Neural crest cell (in vitro differentiated cells): ENCODE measurements around the gene NPRL2. TPM values are rescaled to one million over a fixed set of nuclear protein-coding genes. Genes with fewer than 3 reads are reported as not detected.
A peak's percentile ranks its signal among the peaks of the same experiment; 100 is the strongest.
"Not testable (repeated sequence)": the region's sequence is repeated elsewhere in the genome, so short reads cannot be mapped to it uniquely, and the experiment has no call there.

Experiments used
- DNase-seq: peaks from one replicate; pipeline ENCODE4 v3.0.0; 2021; ENCODE audit warnings: low read depth, mixed read lengths, low spot score
- H3K27ac Mint-ChIP-seq: one replicate; pipeline ENCODE4 v1.8.0; 2021; ENCODE audit warnings: mild to moderate bottlenecking, mixed read lengths; ENCODE audit not compliant: unreplicated experiment
- H3K27me3 Mint-ChIP-seq: 2 replicates; pipeline ENCODE4 v1.8.0; 2021; ENCODE audit warnings: low read depth, mild to moderate bottlenecking, mixed read lengths
- H3K36me3 Mint-ChIP-seq: 2 replicates; pipeline ENCODE4 v1.8.0; 2021; ENCODE audit warnings: low read depth, mild to moderate bottlenecking, mixed read lengths
- H3K4me1 Mint-ChIP-seq: 2 replicates; pipeline ENCODE4 v1.8.0; 2021; ENCODE audit warnings: mixed read lengths
- H3K4me3 Mint-ChIP-seq: one replicate; pipeline ENCODE4 v1.8.0; 2021; ENCODE audit warnings: mild to moderate bottlenecking, mixed read lengths
- H3K9me3 Mint-ChIP-seq: 2 replicates; pipeline ENCODE4 v1.8.0; 2021; ENCODE audit warnings: mixed read lengths
- CTCF ChIP-seq: fragments of 200-600 bp; sonication (generic); conservative IDR thresholded peaks from 2 replicates; pipeline ENCODE4 v1.5.0; 2021; ENCODE audit warnings: antibody characterized with exemption, mild to moderate bottlenecking
- total RNA-seq: library from RNA; stranded (reverse); gene quantifications from 2 replicates; pipeline ENCODE4 v1.2.1, GENCODE V29; 2021

Gene NPRL2
- total RNA-seq, 1 donor from 2014 or later = 30.6 TPM

GRCh38 chr3:50317300-50317699, 33.3 kb downstream of the NPRL2 start:
- peaks cover 33% of the 10 kb centered on the region for H3K4me1 Mint-ChIP-seq
- DNase-seq = no peak
- H3K4me3 Mint-ChIP-seq = peak overlapping the region; percentile 61
- peaks cover 32% of the 10 kb centered on the region for H3K36me3 Mint-ChIP-seq
- H3K27ac Mint-ChIP-seq = no peak overlapping the region
- H3K9me3 Mint-ChIP-seq = no peaks in the 10 kb centered on the region
- H3K27me3 Mint-ChIP-seq = no peaks in the 10 kb centered on the region
- no peak for TF ChIP-seq CTCF

DNA sequence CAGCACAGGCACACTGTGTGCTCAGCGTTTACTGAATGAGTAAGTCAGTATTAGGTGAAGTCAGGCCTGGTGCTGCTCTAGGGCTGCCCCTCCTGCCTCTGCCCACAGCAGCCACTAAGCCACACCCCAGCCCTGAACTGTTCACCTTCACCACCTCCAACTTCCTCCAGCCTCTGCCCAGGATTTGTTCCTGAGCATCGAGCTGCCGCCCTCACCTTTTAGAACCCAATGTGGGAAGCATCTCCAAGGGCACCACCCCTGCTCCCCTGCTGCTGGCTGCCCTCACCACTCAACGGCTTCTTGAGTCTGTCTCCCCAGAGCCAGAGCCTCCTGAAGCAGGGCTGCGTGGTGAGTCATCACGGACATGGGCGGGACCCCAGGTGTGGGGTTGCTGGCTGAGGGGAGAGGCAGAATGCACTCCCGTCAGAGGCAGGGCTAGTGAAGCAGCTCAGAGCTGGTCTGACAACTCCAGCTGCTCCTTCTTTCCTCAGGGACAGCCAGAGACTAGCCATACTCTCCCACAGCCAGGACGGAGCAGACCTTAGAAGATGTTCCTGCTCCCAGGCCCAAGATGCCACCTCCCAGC, 33.8 kb downstream of the NPRL2 start:
- DNase-seq = no peak
- Mint-ChIP-seq H3K27me3 (no peaks in the 10 kb centered on the region), H3K36me3 (peaks cover 32% of the 10 kb centered on the region), H3K27ac (no peak overlapping the region), H3K9me3 (no peaks in the 10 kb centered on the region), H3K4me1 (peaks cover 33% of the 10 kb centered on the region), H3K4me3 (peak overlapping the region; percentile 38)
- no peak for TF ChIP-seq CTCF

DNA sequence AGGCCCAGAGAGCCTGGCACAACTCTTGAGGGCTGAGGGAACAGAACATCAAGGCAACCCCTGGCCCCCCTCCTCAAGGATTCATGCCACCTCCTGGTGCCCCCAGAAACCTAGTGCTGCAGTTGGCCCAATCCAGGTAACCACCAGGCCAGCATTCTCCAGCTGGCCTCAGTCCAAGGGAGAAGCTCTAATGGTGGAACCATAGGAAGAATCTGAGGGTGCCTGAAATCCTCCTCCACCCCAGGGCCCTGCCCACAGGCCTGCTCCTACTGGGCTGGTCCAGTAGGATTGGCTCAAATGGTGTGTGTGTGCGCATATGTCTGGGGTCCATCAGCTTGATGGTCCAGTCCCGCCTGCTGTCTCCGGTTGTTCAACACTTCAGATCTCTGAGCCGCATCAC, 35.8 kb downstream of the NPRL2 start:
- Mint-ChIP-seq H3K4me1 (peaks cover 23% of the 10 kb centered on the region), H3K27ac (no peak overlapping the region), H3K27me3 (no peaks in the 10 kb centered on the region), H3K9me3 (peaks cover 1% of the 10 kb centered on the region), H3K36me3 (peaks cover 36% of the 10 kb centered on the region), H3K4me3 (peak overlapping the region; percentile 82)
- DNase-seq = no peak
- no peak for TF ChIP-seq CTCF

DNA sequence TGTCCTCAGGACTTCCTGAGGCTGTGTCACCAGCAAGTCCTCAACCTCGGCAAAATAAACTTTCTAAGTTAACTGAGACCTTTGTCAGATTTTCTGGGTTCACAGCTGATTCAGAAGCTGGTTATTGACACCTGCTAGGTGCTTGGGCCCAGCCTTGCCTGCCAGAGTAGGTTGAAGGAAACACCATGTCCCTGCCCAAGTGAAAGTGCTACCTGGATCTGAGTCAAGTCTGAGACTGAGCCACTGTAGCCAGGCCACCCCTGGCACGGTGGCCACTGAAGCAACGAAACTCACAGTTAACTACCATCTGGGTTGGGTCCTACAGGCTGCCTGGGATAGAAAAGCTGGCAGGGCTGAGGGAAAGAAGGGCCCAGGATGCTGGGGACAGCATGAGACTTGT, 36.2 kb downstream of the NPRL2 start:
- Mint-ChIP-seq H3K27me3 (no peaks in the 10 kb centered on the region), H3K27ac (no peak overlapping the region), H3K9me3 (peaks cover 3% of the 10 kb centered on the region), H3K4me1 (peaks cover 18% of the 10 kb centered on the region), H3K4me3 (peak overlapping the region; percentile 8), H3K36me3 (peaks cover 36% of the 10 kb centered on the region)
- DNase-seq = no peak
- TF ChIP-seq CTCF = no peak

DNA sequence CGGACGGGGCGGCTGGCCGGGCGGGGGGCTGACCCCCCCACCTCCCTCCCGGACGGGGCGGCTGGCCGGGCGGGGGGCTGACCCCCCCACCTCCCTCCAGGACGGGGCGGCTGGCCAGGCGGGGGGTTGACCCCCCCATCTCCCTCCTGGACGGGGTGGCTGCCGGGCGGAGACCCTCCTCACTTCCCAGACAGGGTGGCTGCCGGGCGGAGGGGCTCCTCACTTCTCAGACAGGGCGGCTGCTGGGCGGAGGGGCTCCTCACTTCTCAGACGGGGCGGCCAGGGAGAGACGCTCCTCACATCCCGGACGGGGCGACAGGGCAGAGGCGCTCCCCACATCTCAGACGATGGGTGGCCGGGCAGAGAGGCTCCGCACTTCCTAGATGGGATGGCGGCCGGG, 38.5 kb downstream of the NPRL2 start:
- DNase-seq, H3K27ac Mint-ChIP-seq, H3K27me3 Mint-ChIP-seq, H3K4me1 Mint-ChIP-seq, H3K4me3 Mint-ChIP-seq, H3K9me3 Mint-ChIP-seq: not testable (repeated sequence)
- H3K36me3 Mint-ChIP-seq = peaks cover 37% of the 10 kb centered on the region

DNA sequence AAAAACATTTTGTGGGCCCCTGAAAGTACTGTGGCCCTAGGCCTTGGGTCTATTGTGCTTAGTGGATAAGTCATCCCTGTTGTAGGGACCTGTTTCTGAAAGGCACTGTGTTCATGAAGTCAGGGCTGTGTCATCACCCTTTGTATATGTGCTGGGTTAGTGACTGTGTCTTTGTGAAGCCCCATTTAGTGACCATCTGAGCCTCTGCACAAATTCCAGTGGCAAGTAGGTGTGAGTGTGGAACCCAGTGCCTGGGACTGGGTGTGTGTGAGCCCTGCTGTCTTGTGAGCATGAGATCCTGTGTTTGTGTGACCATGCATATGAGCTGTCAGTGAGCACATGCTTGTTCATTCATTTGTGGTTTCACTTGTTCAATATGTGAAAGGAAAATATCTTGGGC, 46.0 kb downstream of the NPRL2 start:
- H3K4me3 Mint-ChIP-seq = peak overlapping the region; percentile 72
- TF ChIP-seq CTCF = no peak
- peaks cover 17% of the 10 kb centered on the region for H3K4me1 Mint-ChIP-seq
- DNase-seq = no peak
- peaks cover 7% of the 10 kb centered on the region for H3K36me3 Mint-ChIP-seq
- H3K9me3 Mint-ChIP-seq = no peaks in the 10 kb centered on the region
- H3K27me3 Mint-ChIP-seq = no peaks in the 10 kb centered on the region
- H3K27ac Mint-ChIP-seq = no peak overlapping the region
